Stimulated activated CD4-positive, alpha-beta T cell treated with anti-CD3 and anti-CD28 coated beads, Interleukin-1b, Interleukin-23, amount 100 ng/mL, for 24 hours (primary cell): ENCODE measurements around the gene STK32B.

Experiments used
- DNase-seq, 4 experiments: peaks; one replicate each; pipeline ENCODE4 v3.0.0-alpha.2; 2020; ENCODE audit warnings: low read depth in 4 of 4, low spot score in 1 of 4

Gene STK32B

DNA sequence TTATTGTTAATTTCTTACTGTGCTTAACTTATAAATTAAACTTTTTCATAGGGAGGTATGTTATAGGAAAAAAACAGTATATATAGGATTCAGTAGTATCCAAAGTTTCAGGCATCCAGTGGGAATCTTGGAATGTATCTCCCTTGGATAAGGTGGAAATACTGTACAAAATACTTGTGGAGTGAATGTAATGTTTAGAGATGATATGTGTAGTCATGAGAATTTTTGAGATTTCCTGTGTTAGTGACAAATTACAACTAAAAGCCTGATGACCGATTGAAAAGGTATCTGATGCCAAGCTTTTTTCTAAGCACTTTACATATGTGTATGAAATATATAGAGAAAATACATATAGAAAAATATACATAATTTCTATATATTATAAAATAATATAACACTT lies 69.2 kb downstream of the STK32B start:
- DNase-seq: no peak

DNA sequence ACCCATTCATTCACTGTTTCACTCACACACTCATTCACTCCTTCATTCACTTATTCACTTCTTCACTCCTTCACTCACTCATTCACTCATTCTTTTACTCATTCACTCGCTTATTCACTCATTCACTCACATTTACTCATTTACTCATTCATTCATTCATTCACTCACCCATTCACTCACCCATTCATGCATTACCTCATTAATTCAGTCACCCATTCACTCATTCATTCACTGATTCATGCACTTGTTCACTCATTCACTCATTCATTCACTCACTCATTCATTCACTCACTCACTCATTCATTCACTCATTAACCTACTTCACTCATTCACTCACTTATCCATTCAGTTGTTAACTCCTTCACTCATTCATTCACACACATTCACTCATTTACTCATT lies 70.8 kb downstream of the STK32B start:
- no peak for DNase-seq

GRCh38 chr4:5124876-5125275 lies 73.6 kb downstream of the STK32B start:
- DNase-seq: no peak

DNA sequence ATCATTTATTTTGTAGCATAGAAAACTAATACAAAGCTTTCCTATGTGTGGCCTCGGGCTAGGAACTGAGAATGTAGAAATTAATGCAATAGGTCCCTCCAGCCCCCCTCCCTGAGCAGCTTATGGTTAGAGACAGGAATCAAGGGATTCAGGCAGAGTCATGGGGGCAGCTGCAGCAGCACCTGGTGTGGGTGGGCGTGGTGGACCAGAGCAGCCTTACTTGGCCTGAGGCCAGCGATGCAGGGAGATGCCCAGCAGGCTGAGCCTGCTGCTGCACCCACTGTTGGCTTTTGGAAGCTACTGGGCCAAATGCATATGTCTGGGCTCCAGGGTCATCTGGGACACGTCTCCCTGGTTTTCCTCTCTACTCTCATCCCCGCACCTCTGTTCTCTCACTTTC lies 74.0 kb downstream of the STK32B start:
- no peak for DNase-seq

GRCh38 chr4:5126231-5126630 lies 75.0 kb downstream of the STK32B start:
- no peak for DNase-seq

- no peak for DNase-seq
Observed at GRCh38 chr4:5126857-5127256, 75.6 kb downstream of the STK32B start.

GRCh38 chr4:5127556-5127955 lies 76.3 kb downstream of the STK32B start:
- no peak for DNase-seq

DNA sequence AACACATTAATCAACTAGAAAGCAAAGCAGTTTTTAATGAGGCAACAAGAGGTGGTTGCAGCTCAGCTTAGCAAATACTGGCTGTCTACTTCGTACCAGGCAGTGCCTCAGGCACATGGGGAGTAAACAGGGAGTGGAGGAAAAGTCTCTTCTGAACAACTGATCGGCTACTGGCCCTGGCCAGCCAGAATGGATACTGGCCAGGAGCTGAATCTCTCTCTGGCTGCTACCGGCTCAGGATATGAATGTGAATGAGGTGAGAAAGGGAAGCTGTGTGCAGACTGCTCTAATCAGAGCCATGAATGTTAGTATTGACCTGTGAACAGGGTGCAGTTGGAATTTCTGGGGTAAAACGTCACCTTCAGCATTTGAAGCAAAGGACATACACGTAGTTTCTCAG lies 77.3 kb downstream of the STK32B start:
- DNase-seq: no peak

DNA sequence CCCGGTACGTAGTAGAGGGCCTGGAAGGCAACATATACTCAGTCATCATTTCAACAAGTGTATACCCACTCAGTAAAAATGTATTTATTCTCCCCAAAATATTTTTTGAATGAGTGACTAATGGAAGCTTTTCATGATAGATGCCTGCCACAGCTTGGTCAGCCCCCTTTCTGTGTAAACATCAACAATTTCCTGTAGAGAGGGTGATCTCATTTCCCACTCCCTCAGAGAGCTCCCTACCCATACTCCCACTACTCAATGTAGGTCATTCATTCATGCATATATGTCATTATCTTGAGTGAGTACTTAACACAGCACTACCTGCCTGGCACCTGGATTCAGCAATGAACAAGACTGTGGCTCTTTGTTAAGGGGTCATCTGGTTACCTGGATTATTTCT lies 81.9 kb downstream of the STK32B start:
- DNase-seq: no peak

DNA sequence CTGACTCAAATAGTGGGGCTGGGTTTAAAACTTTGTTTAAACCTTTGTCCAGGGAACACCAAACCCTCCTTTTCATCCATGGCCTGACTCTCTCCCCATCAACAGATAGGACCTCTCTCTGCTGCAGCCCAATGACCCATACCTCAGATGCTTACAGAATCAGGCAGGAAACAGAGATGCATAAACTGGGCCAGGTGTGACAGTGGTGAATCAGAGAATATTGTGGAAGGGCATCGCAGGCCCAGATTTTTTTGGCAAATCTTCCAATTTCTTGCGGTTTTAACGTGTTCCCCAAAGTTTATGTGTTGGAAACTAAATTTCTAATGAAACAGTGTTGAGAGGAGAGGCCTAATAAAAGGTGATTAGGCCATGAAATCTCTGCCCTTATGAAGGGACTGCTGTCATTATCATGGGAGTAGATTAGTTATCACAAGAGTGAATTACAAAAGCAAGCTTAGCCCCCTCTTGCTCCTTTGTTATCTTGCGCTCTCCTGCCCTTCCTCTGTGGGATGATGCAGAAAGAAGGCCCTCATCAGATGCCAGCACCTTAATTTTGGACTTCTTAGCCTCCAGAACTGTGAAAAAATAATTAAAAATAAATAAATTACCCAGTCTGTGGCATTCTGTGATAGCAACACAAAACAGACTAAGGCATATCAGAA lies 82.8 kb downstream of the STK32B start:
- DNase-seq: no peak

GRCh38 chr4:5134620-5135019 lies 83.3 kb downstream of the STK32B start:
- DNase-seq: no peak

DNA sequence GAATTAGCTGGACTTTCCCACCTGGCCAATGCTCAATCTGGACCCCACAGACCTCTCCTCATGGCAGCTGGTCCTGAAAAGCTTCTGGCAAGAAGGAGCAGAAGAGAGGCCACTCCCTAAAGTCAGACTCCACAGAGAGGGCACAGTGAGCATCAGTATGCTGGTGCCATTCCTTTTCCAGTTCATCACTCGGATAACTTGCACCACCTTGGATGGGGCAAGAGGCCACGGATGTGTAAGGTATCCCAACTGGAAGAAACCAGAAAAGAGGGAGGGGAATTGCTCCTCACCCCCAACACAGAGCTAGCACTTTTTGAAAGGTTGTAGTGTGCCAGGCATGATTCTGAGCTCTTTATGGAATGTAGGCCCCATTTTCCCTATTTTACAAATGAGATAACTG lies 85.9 kb downstream of the STK32B start:
- no peak for DNase-seq

GRCh38 chr4:5137927-5138326 lies 86.6 kb downstream of the STK32B start:
- no peak for DNase-seq

DNA sequence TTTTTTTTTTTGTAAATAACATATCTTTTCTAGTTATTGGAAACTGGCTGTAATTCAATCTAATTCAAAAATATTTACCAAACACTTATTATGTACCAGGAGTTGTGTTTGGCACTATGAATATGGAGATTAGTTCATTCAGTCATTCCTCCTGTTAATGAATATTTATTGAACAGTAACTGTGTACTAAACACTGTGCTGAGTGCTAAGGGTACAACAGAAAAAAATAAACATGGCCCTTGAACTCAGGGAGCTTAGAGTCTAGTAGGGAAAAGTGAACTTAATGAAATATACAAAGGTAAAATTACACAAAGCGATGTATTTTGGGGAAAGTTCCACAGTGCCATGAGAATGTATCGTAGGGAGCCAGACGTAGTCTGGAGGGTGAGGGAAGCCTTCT lies 87.1 kb downstream of the STK32B start:
- no peak for DNase-seq

DNA sequence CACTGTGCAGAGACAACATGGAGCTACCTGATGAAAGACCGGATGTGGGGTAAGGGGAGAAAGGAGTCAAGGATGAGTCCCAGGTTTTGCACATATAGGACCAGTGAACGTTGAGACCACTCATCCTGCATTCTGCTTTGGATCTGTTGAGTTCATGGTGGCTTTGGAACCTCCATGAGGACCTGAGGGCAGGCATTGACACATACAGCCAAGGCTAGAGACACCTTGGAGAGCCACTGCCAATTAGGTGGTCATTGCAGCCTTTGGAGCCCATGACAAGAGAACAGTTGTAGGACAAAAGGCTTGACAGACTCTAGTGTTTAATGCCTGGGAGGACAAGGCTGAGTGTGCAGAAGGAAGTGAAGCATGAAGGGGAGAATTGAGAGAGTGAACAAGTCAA lies 87.9 kb downstream of the STK32B start:
- no peak for DNase-seq

DNA sequence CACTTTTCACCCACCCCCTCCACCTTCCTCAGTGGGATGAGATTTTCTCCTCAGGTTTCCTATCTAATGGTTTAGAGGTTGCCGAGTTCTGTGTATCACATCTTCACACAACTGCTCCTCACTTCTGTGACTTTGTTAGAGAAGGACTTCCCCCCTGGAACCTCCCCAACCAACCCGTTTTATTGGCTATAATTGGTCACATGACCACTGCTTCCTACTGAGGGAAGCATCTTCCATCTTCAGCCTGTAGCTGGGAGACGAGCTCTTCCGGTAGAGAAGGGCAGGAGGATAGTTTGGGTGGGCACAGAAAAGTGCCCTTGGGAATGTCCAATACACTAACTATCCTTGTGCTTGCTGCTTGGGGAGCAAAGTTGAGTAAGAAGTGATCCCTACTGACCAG lies 90.5 kb downstream of the STK32B start:
- no peak for DNase-seq

- DNase-seq: no peak
Observed at GRCh38 chr4:5142726-5143125, 91.4 kb downstream of the STK32B start.

DNA sequence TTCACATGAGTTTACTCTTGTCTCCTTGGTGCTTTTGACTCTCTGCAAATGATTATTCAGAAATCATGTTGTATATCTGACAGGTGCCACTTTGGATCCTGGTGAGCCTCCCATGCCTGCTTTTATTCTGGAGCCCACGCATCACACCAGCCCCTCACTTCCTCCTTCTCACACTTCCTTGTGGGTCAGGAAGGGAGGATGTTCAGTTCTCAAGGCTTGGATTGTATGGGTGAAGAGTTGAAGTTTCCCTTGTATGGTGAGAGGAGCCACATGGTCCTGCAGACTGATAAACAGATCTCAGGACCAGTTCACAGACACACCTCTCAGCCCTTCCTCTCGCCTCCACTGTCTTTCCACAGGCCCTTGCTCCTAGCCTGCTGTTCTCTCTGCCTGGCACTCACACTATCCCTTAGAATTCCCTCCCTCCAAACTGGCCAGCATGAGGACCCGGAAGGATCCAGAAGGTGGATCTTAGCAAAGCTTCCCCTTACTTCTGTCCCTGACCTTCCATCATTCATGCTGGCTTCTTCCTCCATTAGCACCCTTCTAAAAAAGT lies 92.1 kb downstream of the STK32B start:
- DNase-seq: no peak

GRCh38 chr4:5143940-5144339 lies 92.7 kb downstream of the STK32B start:
- DNase-seq: no peak

- DNase-seq: no peak
Observed at GRCh38 chr4:5144384-5144783, 93.1 kb downstream of the STK32B start.

DNA sequence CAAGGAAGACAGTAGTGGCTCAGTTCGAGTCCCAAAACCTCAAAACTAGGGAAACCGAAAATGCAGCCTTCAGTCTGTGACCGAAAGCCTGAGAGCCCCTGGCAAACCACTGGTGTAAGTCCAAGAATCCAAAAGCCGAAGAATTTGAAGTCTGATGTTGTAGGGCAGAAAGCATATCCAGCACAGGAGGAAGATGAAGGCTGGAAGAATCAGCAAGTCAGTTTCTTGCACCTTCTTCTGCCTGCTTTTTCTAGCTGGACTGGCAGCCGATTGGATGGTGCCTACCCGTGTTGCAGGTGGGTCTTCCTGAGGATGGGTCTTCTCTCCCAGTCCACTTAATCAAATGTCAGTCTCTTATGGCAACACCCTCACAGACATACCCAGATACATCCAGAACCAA lies 95.0 kb downstream of the STK32B start:
- no peak for DNase-seq

- no peak for DNase-seq
Observed at GRCh38 chr4:5152521-5152920, 101.2 kb downstream of the STK32B start.

DNA sequence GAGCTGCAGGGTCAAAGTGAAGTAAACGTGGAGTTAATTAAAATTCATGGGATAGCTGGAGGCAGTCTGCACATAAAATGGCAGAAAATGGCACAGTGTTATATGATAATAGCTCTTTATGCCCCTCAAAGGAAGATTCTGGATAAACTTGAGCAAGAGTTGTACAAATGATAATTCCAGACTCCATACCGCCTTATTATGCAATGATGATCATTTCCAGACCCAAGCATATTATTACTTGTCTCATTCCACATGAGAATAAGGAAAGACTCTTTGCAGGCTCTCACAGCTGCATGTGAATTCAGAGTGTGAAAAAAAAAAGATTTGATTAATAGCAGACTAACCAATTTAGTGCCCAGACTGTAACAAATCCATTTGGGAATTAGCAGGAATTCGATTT lies 105.4 kb downstream of the STK32B start:
- DNase-seq: no peak
